ENCODE measurements around the gene IFI6. TPM values are rescaled to one million over a fixed set of nuclear protein-coding genes. Genes with fewer than 3 reads are reported as not detected.

The IFI6 gene
- polyA plus RNA-seq, 1 donor, result 70.6 TPM

- DNase-seq (ENCODE audit: low read depth), result no peak
Measured at GRCh38 chr1:27672750-27673112, 739 bp upstream of the IFI6 start.

DNA sequence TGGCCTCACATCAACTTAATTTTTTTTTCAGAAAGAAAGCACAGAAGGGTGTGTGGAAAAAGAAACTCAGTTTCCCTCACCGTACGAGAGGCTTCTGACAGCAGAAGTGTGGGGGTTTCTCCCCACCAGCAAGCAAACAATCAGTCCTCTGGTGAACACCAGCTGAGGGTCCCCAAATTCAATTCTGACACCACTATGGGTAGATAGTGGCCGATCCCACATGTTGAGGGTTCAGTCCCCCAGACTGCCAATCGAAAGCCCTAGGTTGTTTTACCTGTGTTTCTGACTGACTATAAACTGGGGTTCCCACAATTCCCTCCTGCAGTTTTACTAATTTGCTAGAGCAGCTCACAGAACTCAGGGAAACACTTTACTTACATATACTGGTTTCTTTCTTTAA is 2.1 kb downstream of the IFI6 start:
- DNase-seq (ENCODE audit: low read depth), result no peak

DNA sequence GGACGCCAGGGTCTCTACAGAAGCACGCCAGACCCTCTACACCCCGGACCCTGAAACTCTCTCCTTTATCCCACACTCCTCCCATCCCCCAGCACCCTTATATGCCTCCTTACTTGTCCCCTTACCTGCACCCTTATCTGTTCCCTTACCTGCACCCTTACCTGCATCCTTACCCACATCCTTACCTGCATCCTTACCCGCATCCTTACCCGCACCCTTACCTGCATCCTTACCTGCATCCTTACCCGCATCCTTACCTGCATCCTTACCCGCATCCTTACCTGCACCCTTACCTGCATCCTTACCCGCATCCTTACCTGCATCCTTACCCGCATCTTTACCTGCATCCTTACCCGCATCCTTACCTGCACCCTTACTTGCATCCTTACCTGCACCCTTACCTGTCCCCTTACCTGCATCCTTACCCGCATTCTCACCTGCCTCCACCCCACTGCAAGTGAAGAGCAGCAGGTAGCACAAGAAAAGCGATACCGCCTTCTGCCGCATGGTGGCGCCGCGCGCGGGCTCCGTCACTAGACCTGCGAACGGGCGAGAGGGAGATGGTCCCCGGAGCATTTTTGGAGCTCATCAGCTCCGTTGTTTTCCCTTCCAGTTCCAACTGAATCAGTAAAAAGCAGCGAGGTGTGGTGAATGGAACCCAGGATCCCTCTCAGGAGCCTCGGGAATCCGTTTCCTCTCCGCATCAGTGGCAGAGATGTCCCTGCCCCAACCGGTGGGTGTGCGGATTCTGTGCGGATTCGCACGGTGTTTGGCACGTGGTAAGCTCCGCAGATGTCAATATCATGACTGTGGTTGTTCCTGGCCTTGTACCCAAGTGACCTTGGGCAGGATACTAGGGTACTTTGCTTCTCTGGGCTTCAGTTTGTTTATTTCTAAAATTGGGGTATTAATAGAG is 2.9 kb downstream of the IFI6 start:
- DNase-seq (ENCODE audit: low read depth), result peak; percentile 24

GRCh38 chr1:27668121-27668807 is 3.7 kb downstream of the IFI6 start:
- no peak for DNase-seq (ENCODE audit: low read depth)

DNA sequence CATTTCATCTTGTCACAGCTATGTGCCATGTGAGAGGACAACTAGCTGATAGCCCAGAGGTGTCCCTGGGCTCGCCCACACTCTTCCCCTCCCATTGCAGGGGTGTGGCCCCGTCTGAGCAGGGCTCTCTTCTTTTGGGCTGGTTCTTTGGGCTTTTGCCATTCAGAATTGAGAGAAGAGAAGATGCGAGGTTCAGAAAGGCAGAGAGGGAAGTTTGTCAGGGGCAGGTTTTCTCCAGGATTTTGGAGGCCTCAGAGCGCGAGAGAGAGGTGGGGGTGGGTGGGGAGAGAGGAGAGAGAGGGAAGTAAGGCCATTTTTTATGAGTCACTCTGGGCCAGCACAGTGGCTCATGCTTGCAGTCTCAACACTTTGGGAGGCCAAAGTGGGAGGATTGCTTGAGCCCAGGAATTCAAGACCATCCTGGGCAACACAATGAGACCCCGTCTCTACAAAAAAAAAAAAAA is 5.2 kb downstream of the IFI6 start:
- DNase-seq (ENCODE audit: low read depth), result no peak

DNA sequence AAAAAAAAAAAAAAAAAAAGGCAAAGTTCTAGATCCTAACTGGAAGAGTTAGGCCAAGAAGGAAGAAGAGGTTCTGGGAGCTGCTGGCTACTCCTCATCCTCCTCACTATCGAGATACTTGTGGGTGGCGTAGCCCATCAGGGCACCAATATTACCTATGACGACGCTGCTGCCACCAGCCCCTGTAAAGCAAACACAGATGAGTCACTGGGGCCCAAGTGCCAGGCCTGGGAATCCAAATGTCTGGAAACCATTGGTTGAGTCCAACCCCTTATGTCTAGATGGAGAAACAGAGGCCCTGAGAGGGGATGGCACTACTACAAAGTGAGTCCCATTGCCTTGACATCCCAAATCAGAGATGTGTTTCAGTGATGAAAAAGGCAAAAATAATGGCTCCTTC is 5.7 kb downstream of the IFI6 start:
- DNase-seq (ENCODE audit: low read depth), result no peak

DNA sequence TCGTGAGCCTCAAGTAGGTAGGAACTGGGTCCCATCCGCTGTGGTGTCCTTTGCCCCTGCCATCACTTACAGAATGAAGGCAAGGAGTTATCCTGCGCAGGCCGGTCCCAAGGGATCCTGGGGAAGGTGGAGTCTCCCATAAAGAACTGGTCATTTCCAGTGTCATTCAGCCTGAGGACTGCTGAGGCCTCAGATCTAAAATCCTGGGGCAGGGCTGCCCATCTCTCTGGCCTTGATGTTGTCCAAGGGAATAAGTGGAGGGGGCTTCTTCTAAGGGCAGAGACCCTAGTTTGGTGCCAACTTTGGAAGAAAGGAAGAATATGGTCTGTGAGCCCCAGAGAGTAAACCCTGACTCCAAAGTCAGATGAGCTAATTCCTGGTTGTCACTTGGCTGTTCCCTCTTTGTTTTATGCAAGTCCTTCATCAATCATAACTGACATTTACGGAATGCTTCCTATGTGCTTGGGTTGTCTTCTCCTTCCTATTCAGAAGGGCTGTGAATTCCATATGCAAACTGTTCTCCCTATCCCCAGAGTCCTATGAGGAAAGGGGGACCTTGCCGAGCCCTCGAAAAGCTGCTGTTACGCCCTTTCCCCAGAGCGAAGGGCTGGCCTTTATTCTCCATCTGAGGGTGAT is 6.9 kb downstream of the IFI6 start:
- DNase-seq (ENCODE audit: low read depth), result no peak

GRCh38 chr1:27664291-27664690 is 7.7 kb downstream of the IFI6 start:
- DNase-seq (ENCODE audit: low read depth), result no peak

DNA sequence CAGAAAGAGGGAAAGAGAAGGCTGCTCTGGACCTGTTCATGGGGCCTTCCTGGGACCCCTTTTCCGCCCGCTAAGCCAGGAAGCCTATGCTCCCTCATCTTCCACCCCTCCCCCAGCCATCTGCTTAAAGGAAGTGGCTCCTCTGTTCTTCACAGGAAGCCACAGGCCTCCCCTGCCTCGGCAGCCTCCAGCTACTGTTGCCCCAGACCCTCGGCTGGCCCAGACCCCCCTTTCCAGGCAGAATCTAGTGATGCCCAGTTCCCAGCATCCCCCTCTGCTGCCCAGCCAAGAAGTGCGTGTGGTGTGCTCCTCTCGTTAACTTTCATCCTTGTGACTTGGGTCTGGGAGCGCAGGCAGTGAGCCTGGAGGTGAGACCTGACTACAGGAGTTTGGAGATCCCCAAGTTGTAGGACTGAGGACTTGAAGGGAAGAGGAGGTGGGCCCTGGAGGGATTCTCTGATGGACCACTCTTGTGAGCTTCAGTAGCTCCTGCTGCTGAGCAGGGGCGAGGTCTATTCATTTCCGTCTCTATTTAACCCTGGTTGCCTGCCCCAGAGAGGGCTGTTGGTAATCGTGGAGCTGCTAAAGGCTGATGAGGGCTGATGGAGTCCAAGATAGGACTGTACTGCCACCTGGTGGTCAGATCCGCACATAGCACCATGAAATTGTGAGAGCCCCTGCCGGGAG is 9.1 kb downstream of the IFI6 start:
- peak; percentile 68 for DNase-seq (ENCODE audit: low read depth)

DNA sequence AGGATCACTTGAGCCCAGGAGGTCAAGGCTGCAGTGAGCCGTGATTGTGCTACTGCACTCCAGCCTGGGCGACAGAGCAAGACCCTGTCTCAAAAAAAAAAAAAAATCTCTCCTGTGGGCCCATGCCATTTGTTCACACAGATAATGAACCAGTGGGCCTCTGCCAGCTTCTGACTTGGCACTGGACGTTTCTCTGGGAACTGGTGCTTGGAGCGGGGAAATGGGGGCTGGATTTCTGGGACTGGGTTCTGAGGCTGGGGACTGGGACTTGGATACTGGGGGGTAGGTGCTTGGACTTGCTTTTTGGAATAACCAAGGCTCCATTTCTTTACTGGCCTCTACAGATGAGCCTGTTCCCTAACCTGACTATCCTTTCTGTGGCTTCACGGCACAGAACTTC is 9.7 kb downstream of the IFI6 start:
- DNase-seq (ENCODE audit: low read depth), result no peak

- DNase-seq (ENCODE audit: low read depth), result no peak
Measured at GRCh38 chr1:27661412-27662075, 10.4 kb downstream of the IFI6 start.

DNA sequence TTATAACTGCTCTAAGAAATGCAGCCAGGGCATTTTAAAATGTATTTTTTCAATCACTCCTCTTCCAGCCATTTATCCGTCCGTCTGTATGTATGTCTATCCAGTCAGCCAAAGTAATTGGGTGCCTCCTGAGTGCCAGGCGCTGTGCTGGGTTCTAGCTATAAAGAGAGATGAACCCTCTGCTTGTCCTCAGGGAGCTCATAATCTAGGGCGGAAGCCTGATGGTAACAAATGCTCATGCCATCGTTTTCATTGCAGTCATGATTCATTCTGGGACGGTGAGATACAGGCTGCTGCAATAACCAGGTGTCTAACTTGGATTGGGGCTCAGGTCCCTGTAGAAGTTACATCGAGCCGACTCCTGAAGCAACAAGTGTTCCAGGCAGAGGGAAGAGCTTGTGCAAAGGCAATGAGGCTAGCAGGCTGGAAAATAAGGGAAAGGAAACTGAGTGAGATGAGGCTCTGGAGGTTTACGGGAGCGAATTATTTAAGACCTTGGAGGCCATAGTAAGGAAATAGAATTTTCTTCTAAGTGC is 11.6 kb downstream of the IFI6 start:
- no peak for DNase-seq (ENCODE audit: low read depth)

DNA sequence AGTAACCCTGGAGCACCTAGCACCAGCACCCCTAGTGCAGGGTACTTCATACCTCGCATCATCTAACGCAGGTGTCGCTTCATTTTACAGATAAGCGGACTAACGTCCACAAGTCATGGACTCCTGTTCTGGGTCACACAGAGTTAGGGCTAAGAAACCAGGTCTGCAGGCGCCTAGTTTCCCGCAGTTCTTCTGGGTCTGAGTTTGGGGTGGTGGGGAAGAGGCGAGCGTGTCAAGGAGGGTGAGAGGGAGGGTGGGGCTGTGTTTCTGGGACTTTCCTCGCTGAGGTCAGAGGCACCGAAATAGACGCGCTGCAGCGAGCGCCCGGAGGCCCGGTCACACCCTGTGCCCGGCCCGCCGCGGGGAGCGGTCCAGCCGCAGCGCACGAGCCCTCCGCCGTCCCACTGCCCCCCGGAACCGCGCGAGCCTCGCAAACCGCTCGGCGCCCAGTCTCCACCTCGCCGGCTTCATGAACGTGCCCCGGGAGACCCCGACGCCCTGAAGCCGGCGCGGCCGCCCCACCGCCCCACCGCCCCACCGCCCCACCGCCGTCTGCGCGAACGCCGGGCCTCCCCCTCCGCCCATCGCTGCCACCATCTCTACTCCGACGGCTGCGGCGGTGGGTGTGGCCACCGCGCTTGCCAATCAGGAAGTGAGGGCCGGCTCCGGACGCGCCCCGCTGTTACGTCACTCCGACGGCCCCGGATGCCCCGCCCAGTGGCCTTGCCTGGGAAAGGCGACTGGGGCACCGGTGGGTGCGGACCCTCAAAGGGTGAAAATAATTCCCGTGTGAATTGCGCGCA is 12.3 kb downstream of the IFI6 start:
- DNase-seq (ENCODE audit: low read depth), result no peak

GRCh38 chr1:27658951-27659496 is 13.0 kb downstream of the IFI6 start:
- no peak for DNase-seq (ENCODE audit: low read depth)

DNA sequence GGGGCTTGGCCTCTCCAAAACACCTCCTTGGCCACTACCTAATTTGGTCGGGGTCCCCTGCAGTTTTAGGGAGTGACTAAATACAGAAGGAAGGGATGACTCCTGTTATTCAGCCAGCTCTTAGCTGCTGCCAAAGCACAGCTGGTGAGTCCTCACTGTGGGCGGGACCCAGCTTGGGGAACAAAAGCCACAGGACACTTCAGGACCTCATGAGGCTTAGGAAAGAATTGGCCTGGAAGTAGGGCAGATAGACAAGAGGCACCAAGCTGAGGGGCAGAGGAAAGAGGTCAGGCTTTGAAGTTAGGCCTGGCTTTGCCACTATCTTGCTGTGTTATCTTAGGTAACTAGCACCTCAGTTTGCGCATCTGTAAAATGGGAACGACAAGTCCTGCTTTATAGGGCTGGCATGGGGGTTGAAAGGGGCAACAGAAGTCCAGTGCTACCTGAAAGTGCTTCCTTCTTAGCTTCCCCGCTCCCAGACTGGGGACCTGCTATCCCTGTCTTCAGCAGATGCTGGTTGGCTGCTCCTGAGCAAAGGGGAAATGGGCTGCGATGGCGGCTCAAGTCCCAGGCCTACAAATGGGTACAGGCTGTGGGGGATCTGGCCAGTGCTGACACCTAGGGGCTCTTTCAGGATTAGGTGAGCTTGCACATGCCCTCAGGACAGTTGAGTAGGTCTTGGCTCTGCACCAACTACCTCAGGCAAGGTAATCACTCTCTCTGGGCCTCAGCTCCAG is 15.7 kb downstream of the IFI6 start:
- DNase-seq (ENCODE audit: low read depth), result no peak

- DNase-seq (ENCODE audit: low read depth), result no peak
Measured at GRCh38 chr1:27655151-27655937, 16.6 kb downstream of the IFI6 start.

GRCh38 chr1:27652111-27652864 is 19.7 kb downstream of the IFI6 start:
- no peak for DNase-seq (ENCODE audit: low read depth)

Data from forelimb muscle (tissue), 1 donor.